Measurements from ENCODE around the gene MLF2.
"Not testable (repeated sequence)": the region's sequence is repeated elsewhere in the genome, so short reads cannot be mapped to it uniquely, and the experiment has no call there.

The MLF2 gene

GRCh38 chr12:6764011-6764828 lies 11.3 kb upstream of the MLF2 start:
- peak; percentile 86 for DNase-seq

GRCh38 chr12:6763380-6763779 lies 10.4 kb upstream of the MLF2 start:
- no peak for DNase-seq

GRCh38 chr12:6759741-6760140 lies 6.8 kb upstream of the MLF2 start:
- DNase-seq, result no peak

- peak; percentile 22 for DNase-seq
Observed at GRCh38 chr12:6758506-6759095, 5.7 kb upstream of the MLF2 start.

- no peak for DNase-seq
Observed at GRCh38 chr12:6757028-6757690, 4.2 kb upstream of the MLF2 start.

- no peak for DNase-seq
Observed at GRCh38 chr12:6754411-6754810, 1.5 kb upstream of the MLF2 start.

GRCh38 chr12:6753772-6754356 lies 923 bp upstream of the MLF2 start:
- no peak for DNase-seq

- DNase-seq, result peak; percentile 23
Observed at GRCh38 chr12:6752167-6752920, 597 bp downstream of the MLF2 start.

GRCh38 chr12:6751767-6752166 lies 1.2 kb downstream of the MLF2 start:
- no peak for DNase-seq

GRCh38 chr12:6750506-6750905 lies 2.4 kb downstream of the MLF2 start:
- DNase-seq, result no peak

- DNase-seq, result no peak
Observed at GRCh38 chr12:6748761-6749160, 4.2 kb downstream of the MLF2 start.

- DNase-seq, result no peak
Observed at GRCh38 chr12:6747216-6747615, 5.7 kb downstream of the MLF2 start.

GRCh38 chr12:6745741-6746525 lies 7.0 kb downstream of the MLF2 start:
- DNase-seq, result peak; percentile 28

GRCh38 chr12:6743300-6743699 lies 9.6 kb downstream of the MLF2 start:
- not testable (repeated sequence) for DNase-seq

GRCh38 chr12:6742834-6743233 lies 10.1 kb downstream of the MLF2 start:
- no peak for DNase-seq

GRCh38 chr12:6742080-6742479 lies 10.9 kb downstream of the MLF2 start:
- DNase-seq, result not testable (repeated sequence)

- no peak for DNase-seq
Observed at GRCh38 chr12:6736754-6737153, 16.2 kb downstream of the MLF2 start.

- DNase-seq, result peak; percentile 50
Observed at GRCh38 chr12:6735448-6736191, 17.3 kb downstream of the MLF2 start.

- DNase-seq, result no peak
Observed at GRCh38 chr12:6734506-6735387, 18.2 kb downstream of the MLF2 start.

GRCh38 chr12:6730169-6730568 lies 22.8 kb downstream of the MLF2 start:
- no peak for DNase-seq

Measured in activated CD4-positive, alpha-beta T cell treated with anti-CD3 and anti-CD28 coated beads, Interleukin-10, Interleukin-2, amounts not matched to agents 100 ng/mL and 50 ng/mL, durations not matched to agents 16 hours and 8 hours (primary cell).